WERI-Rb-1 (cell line): ENCODE measurements around the gene TMEM132D.
A peak's percentile ranks its signal among the peaks of the same experiment; 100 is the strongest.

Experiments used
- DNase-seq: peaks from one replicate; pipeline ENCODE4 v3.0.0-alpha.2; 2020
- H3K27ac ChIP-seq: fragments of 250-450 bp; sonication (Bioruptor Pico); 2 replicates; pipeline ENCODE4 v1.5.1; 2020; ENCODE audit warnings: mild to moderate bottlenecking, moderate library complexity
- H3K27me3 ChIP-seq: fragments of 250-450 bp; sonication (Bioruptor Pico); 2 replicates; pipeline ENCODE4 v1.5.1; 2021; ENCODE audit warnings: mild to moderate bottlenecking, low read depth, moderate library complexity; ENCODE audit not compliant: insufficient read depth, severe bottlenecking
- H3K36me3 ChIP-seq: fragments of 250-450 bp; sonication (Bioruptor Pico); 2 replicates; pipeline ENCODE4 v1.5.1; 2020; ENCODE audit warnings: mild to moderate bottlenecking, moderate library complexity
- H3K4me3 ChIP-seq: 2 replicates; pipeline ENCODE4 v1.5.1; 2011; ENCODE audit warnings: low read depth, mild to moderate bottlenecking, control low read depth, low read length
- H3K9me3 ChIP-seq: fragments of 250-450 bp; sonication (Bioruptor Pico); 2 replicates; pipeline ENCODE4 v1.5.1; 2021; ENCODE audit warnings: mild to moderate bottlenecking, moderate library complexity; ENCODE audit not compliant: severe bottlenecking
- CTCF ChIP-seq: IDR thresholded peaks from 2 replicates; pipeline ENCODE4 v1.5.1; 2011; ENCODE audit warnings: low read depth, mild to moderate bottlenecking, control low read depth, inconsistent platforms, low read length

Gene TMEM132D

DNA sequence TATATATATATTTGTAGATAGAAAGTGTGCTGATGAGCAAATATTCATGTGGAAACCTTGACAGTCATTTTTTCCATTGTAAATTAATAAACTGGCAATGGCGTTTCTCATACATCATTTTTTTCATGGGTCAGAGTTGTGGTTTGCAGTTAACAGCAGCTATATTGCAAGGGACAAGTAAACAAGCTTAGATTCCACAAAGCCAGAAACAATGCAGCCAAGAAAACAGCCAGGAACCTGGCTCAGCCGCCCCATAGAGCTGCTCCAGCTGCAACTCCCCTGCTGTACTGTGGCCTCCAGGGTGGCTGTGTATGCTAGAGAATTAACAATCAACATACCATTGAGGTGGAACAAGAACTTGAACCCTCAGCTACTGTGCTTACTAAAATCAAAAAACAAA, 298.2 kb downstream of the TMEM132D start:
- H3K4me3 ChIP-seq = no peak overlapping the region
- DNase-seq = no peak
- no peak for TF ChIP-seq CTCF
- H3K27me3 ChIP-seq = no peaks in the 10 kb centered on the region
- H3K36me3 ChIP-seq = no peaks in the 10 kb centered on the region
- H3K9me3 ChIP-seq = no peaks in the 10 kb centered on the region
- no peak overlapping the region for H3K27ac ChIP-seq

- no peak for TF ChIP-seq CTCF
- Histone ChIP-seq H3K27me3 (no peaks in the 10 kb centered on the region), H3K9me3 (peaks cover 2% of the 10 kb centered on the region), H3K4me3 (no peak overlapping the region), H3K36me3 (no peaks in the 10 kb centered on the region), H3K27ac (no peak overlapping the region)
- DNase-seq = no peak
These were observed 299.3 kb downstream of the TMEM132D start for GRCh38 chr12:129604506-129604905.

DNA sequence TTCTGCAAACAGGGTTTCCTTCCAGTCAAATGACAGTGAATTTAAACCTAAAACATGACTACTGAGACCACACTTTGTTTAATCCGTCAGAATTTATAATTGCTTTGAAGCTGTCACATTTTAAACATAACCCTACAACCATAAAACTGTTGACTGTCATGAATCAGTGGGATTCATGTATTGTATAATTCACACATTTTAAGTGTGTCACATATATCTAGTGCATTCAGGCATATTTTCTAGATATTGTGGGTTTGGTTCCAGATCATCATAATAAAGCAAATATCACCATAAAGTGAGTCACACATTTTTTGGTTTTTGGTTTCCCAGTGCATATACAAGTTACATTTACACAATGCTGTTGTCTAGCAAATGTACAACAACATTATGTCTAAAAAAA, 304.4 kb downstream of the TMEM132D start:
- Histone ChIP-seq H3K27me3 (no peaks in the 10 kb centered on the region), H3K27ac (no peak overlapping the region), H3K9me3 (peaks cover 2% of the 10 kb centered on the region), H3K36me3 (no peaks in the 10 kb centered on the region), H3K4me3 (no peak overlapping the region)
- TF ChIP-seq CTCF = no peak
- no peak for DNase-seq

DNA sequence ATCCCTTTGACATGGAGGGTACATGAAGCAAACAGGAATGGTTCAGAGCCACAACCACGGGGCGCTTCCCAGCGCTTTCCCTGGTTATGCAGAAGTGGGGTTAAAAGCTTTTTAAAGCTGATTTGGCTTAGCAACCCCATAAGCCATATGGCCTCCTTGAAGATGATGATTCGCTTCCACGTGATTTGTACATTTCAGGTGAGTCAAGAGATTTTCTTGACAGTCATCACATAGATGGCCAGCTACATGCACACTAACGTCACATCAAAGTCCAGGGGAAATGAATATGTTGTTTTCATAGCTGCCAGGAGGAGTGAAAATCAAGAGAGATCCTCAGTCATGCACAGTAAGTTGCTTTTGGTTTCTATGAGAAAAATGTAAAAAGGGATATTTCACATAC, 309.7 kb downstream of the TMEM132D start:
- no peak overlapping the region for H3K4me3 ChIP-seq
- no peaks in the 10 kb centered on the region for H3K9me3 ChIP-seq
- no peaks in the 10 kb centered on the region for H3K36me3 ChIP-seq
- no peak for TF ChIP-seq CTCF
- no peaks in the 10 kb centered on the region for H3K27me3 ChIP-seq
- no peak overlapping the region for H3K27ac ChIP-seq
- peak; percentile 25 for DNase-seq

- DNase-seq = no peak
- TF ChIP-seq CTCF = no peak
- Histone ChIP-seq H3K4me3 (no peak overlapping the region), H3K27me3 (no peaks in the 10 kb centered on the region), H3K36me3 (no peaks in the 10 kb centered on the region), H3K9me3 (no peaks in the 10 kb centered on the region), H3K27ac (no peak overlapping the region)
These were observed 311.4 kb downstream of the TMEM132D start for GRCh38 chr12:129592449-129592848.

- Histone ChIP-seq H3K4me3 (no peak overlapping the region), H3K27me3 (no peaks in the 10 kb centered on the region), H3K27ac (no peak overlapping the region), H3K36me3 (no peaks in the 10 kb centered on the region), H3K9me3 (no peaks in the 10 kb centered on the region)
- no peak for TF ChIP-seq CTCF
- DNase-seq = peak; percentile 70
These were observed 314.3 kb downstream of the TMEM132D start for GRCh38 chr12:129589503-129589902.
